ENCODE measurements around the gene SLC6A13. TPM values are rescaled to one million over a fixed set of nuclear protein-coding genes. Genes with fewer than 3 reads are reported as not detected.

Gene SLC6A13
- polyA plus RNA-seq, 1 donor from 2014 or later: 1.4 TPM

DNA sequence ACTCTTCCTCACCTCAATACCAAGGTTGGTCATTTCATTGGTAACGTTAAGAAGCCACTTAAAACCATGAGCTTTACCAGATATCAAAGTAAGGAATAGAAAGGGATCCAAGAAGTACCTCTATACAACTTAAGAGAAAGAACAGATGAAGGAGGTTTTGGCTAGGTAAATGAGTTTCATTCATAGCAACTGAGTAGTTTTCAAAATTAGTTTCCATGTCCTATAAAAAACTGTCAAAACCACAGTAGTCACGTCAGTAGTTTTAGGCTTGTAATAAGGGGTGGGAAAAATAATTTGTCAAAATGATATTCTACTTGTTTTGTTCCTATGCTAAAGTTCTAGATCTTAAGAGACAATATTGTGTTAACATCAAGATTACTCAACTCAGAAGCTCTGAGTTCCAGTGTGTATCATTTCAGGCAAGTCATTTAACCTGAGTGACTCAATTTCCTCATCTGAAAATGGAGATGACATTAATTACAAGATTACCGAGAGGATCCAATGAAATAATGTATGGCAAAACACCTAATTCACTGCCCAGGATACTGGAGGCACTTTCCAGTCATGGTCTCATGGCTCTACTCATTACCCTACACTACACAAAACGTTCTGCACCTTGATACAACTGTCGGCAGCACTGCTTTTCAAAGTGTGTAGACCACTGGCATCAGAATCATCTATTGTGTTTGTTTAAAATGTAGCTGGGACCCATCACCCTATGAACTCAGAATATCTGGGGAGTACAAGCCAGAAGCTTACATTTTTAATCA, 24.1 kb upstream of the SLC6A13 start:
- Histone ChIP-seq H3K9ac (ENCODE audit: low read length) (no peak overlapping the region), H3K9me3 (ENCODE audit: low read length) (no peaks in the 10 kb centered on the region), H3K4me2 (ENCODE audit: low read length) (no peak overlapping the region), H3F3A (ENCODE audit: insufficient read depth, low read length, poor library complexity, severe bottlenecking) (no peaks in the 10 kb centered on the region), H2AFZ (ENCODE audit: low read depth, low read length) (no peak overlapping the region), H3K27me3 (ENCODE audit: insufficient read depth, low read depth, low read length) (no peaks in the 10 kb centered on the region), H3K36me3 (ENCODE audit: insufficient read depth, low read length) (peaks cover 17% of the 10 kb centered on the region), H3K4me3 (ENCODE audit: low read length) (no peak overlapping the region), H3K79me2 (replicated peaks; ENCODE audit: insufficient read depth, low read length) (no peaks in the 10 kb centered on the region), H4K20me1 (ENCODE audit: insufficient read depth) (no peaks in the 10 kb centered on the region), H3K27ac (ENCODE audit: low read length) (no peak overlapping the region), H3K9me2 (ENCODE audit: insufficient read depth, low read length) (no peaks in the 10 kb centered on the region)
- TF ChIP-seq TAF1 (IDR thresholded peaks at IDR 0.05; ENCODE audit: low read depth): no peak
- TF ChIP-seq EP300 (conservative IDR thresholded peaks at IDR 0.05; ENCODE audit: poor library complexity, severe bottlenecking): no peak
- TF ChIP-seq MXI1 (conservative IDR thresholded peaks at IDR 0.05; ENCODE audit: poor library complexity, severe bottlenecking): no peak
- no peak for TF ChIP-seq EZH2 (IDR thresholded peaks at IDR 0.05; ENCODE audit: borderline replicate concordance, insufficient read depth, low read length, poor library complexity, severe bottlenecking)

DNA sequence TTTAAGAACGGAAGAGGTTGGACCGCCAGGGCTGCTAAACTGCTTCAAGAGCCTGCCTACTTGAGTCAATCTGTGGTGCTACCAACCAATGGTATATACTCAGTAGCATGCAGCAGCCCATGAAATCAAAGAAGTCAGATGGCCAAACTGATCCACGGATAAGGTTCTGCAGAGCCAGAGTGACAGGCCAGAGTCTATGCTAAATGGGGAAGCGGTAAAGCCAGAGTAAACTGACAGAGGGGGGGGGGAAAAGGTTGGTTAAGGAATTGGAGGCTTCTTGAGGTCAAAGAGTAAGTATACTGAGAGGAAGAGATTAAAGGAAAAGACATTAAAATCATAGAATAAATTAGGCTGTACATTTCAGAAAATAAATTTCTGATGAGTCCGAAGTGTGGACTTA, 15.4 kb upstream of the SLC6A13 start:
- H3K4me3 ChIP-seq (ENCODE audit: low read length): no peak overlapping the region
- TF ChIP-seq RAD21 (conservative IDR thresholded peaks at IDR 0.05) (no peak), MXI1 (conservative IDR thresholded peaks at IDR 0.05; ENCODE audit: poor library complexity, severe bottlenecking) (no peak), TAF1 (IDR thresholded peaks at IDR 0.05; ENCODE audit: low read depth) (no peak), POLR2AphosphoS5 (IDR thresholded peaks at IDR 0.05) (no peak), EZH2 (IDR thresholded peaks at IDR 0.05; ENCODE audit: borderline replicate concordance, insufficient read depth, low read length, poor library complexity, severe bottlenecking) (no peak), SMC3 (conservative IDR thresholded peaks at IDR 0.05; ENCODE audit: poor library complexity) (no peak), EP300 (conservative IDR thresholded peaks at IDR 0.05; ENCODE audit: poor library complexity, severe bottlenecking) (no peak)
- TF ChIP-seq, protein P1, sequence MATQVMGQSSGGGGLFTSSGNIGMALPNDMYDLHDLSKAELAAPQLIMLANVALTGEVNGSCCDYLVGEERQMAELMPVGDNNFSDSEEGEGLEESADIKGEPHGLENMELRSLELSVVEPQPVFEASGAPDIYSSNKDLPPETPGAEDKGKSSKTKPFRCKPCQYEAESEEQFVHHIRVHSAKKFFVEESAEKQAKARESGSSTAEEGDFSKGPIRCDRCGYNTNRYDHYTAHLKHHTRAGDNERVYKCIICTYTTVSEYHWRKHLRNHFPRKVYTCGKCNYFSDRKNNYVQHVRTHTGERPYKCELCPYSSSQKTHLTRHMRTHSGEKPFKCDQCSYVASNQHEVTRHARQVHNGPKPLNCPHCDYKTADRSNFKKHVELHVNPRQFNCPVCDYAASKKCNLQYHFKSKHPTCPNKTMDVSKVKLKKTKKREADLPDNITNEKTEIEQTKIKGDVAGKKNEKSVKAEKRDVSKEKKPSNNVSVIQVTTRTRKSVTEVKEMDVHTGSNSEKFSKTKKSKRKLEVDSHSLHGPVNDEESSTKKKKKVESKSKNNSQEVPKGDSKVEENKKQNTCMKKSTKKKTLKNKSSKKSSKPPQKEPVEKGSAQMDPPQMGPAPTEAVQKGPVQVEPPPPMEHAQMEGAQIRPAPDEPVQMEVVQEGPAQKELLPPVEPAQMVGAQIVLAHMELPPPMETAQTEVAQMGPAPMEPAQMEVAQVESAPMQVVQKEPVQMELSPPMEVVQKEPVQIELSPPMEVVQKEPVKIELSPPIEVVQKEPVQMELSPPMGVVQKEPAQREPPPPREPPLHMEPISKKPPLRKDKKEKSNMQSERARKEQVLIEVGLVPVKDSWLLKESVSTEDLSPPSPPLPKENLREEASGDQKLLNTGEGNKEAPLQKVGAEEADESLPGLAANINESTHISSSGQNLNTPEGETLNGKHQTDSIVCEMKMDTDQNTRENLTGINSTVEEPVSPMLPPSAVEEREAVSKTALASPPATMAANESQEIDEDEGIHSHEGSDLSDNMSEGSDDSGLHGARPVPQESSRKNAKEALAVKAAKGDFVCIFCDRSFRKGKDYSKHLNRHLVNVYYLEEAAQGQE (IDR thresholded peaks at IDR 0.05; ENCODE audit: borderline replicate concordance): no peak
- TF ChIP-seq, protein P2, sequence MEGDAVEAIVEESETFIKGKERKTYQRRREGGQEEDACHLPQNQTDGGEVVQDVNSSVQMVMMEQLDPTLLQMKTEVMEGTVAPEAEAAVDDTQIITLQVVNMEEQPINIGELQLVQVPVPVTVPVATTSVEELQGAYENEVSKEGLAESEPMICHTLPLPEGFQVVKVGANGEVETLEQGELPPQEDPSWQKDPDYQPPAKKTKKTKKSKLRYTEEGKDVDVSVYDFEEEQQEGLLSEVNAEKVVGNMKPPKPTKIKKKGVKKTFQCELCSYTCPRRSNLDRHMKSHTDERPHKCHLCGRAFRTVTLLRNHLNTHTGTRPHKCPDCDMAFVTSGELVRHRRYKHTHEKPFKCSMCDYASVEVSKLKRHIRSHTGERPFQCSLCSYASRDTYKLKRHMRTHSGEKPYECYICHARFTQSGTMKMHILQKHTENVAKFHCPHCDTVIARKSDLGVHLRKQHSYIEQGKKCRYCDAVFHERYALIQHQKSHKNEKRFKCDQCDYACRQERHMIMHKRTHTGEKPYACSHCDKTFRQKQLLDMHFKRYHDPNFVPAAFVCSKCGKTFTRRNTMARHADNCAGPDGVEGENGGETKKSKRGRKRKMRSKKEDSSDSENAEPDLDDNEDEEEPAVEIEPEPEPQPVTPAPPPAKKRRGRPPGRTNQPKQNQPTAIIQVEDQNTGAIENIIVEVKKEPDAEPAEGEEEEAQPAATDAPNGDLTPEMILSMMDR (IDR thresholded peaks at IDR 0.05; ENCODE audit: poor library complexity, severe bottlenecking): no peak
- H3K27ac ChIP-seq (ENCODE audit: low read length): no peak overlapping the region
- no peak overlapping the region for H3K4me2 ChIP-seq (ENCODE audit: low read length)
- no peak overlapping the region for H3K9ac ChIP-seq (ENCODE audit: low read length)
- H3K36me3 ChIP-seq (ENCODE audit: insufficient read depth, low read length): no peaks in the 10 kb centered on the region
- H3K9me3 ChIP-seq (ENCODE audit: low read length): no peaks in the 10 kb centered on the region
- H3K27me3 ChIP-seq (ENCODE audit: insufficient read depth, low read depth, low read length): no peaks in the 10 kb centered on the region
- no peaks in the 10 kb centered on the region for H4K20me1 ChIP-seq (ENCODE audit: insufficient read depth)
- H2AFZ ChIP-seq (ENCODE audit: low read depth, low read length): no peak overlapping the region
- H3K9me2 ChIP-seq (ENCODE audit: insufficient read depth, low read length): no peaks in the 10 kb centered on the region
- H3K79me2 ChIP-seq (replicated peaks; ENCODE audit: insufficient read depth, low read length): no peaks in the 10 kb centered on the region
- no peaks in the 10 kb centered on the region for H3F3A ChIP-seq (ENCODE audit: insufficient read depth, low read length, poor library complexity, severe bottlenecking)

Data from neural cell (in vitro differentiated cells).